LHCN-M2 (cell line): ENCODE data around the gene KIAA1671. TPM values are rescaled to one million over a fixed set of nuclear protein-coding genes. Genes with fewer than 3 reads are reported as not detected.
A peak's percentile ranks its signal among the peaks of the same experiment; 100 is the strongest.

Experiments
- DNase-seq: peaks from one replicate; pipeline ENCODE4 v3.0.0-alpha.2; 2012; ENCODE audit warnings: low read depth
- total RNA-seq: library from RNA; depleted of rRNA; stranded (reverse); fragments of >200 nt; gene quantifications from 2 replicates; pipeline ENCODE4 v1.2.3, GENCODE V29; 2014

The KIAA1671 gene
- total RNA-seq, 1 experiment from 2014 or later: 2.9 TPM

GRCh38 chr22:25196326-25196725, 243.8 kb downstream of the KIAA1671 start:
- DNase-seq: no peak

GRCh38 chr22:25197340-25197739, 244.8 kb downstream of the KIAA1671 start:
- DNase-seq: no peak

GRCh38 chr22:25199731-25200520, 247.4 kb downstream of the KIAA1671 start, which contains the start of gene CRYBB3:
Gene CRYBB3, plus strand, starts transcription at chr22:25199858. Its CDS starts 1,539 bp downstream, at chr22:25201397.
- DNase-seq: no peak

- no peak for DNase-seq
These were observed 248.5 kb downstream of the KIAA1671 start for GRCh38 chr22:25200967-25201366.

GRCh38 chr22:25201557-25202273, 249.2 kb downstream of the KIAA1671 start:
- no peak for DNase-seq

GRCh38 chr22:25202290-25202921, 249.9 kb downstream of the KIAA1671 start:
- DNase-seq: peak; percentile 51

GRCh38 chr22:25203082-25203481, 250.6 kb downstream of the KIAA1671 start:
- no peak for DNase-seq

GRCh38 chr22:25204547-25204946, 252.0 kb downstream of the KIAA1671 start:
- peak; percentile 4 for DNase-seq

GRCh38 chr22:25205847-25206246, 253.3 kb downstream of the KIAA1671 start:
- no peak for DNase-seq

- no peak for DNase-seq
These were observed 254.5 kb downstream of the KIAA1671 start for GRCh38 chr22:25206998-25207397.

- no peak for DNase-seq
These were observed 255.1 kb downstream of the KIAA1671 start for GRCh38 chr22:25207553-25208157.

- DNase-seq: no peak
These were observed 255.8 kb downstream of the KIAA1671 start for GRCh38 chr22:25208328-25208727.

- no peak for DNase-seq
These were observed 256.4 kb downstream of the KIAA1671 start for GRCh38 chr22:25208743-25209505.

- DNase-seq: peak; percentile 83
These were observed 258.3 kb downstream of the KIAA1671 start for GRCh38 chr22:25210793-25211192.

- no peak for DNase-seq
These were observed 259.8 kb downstream of the KIAA1671 start for GRCh38 chr22:25212337-25212736.

GRCh38 chr22:25213221-25213620, 260.7 kb downstream of the KIAA1671 start:
- no peak for DNase-seq

GRCh38 chr22:25216230-25216629, 263.7 kb downstream of the KIAA1671 start:
- no peak for DNase-seq

GRCh38 chr22:25219211-25219689, 266.7 kb downstream of the KIAA1671 start, which contains the start of gene CRYBB2:
Gene CRYBB2, plus strand, starts transcription at chr22:25219639. Its CDS starts 1,791 bp downstream, at chr22:25221430.
- no peak for DNase-seq

- DNase-seq: no peak
These were observed 267.5 kb downstream of the KIAA1671 start for GRCh38 chr22:25219948-25220442.

GRCh38 chr22:25221790-25222189, 269.3 kb downstream of the KIAA1671 start:
- DNase-seq: no peak
